Neural cell (in vitro differentiated cells): ENCODE measurements around the gene TBX5. TPM values are rescaled to one million over a fixed set of nuclear protein-coding genes. Genes with fewer than 3 reads are reported as not detected.

Experiments
- H2AFZ ChIP-seq: fragments of 200-600, 300-800 bp; sonication (generic), shearing (Covaris generic); 2 replicates; pipeline ENCODE4 v1.6.0; 2014; ENCODE audit warnings: low read depth, mild to moderate bottlenecking, antibody characterized with exemption, low read length, moderate library complexity
- H3F3A ChIP-seq: fragments of 200-600 bp; shearing (Covaris generic); 2 replicates; pipeline ENCODE4 v1.6.1; 2016; ENCODE audit warnings: mild to moderate bottlenecking, moderate library complexity, mixed read lengths, antibody characterized with exemption, low read length; ENCODE audit not compliant: insufficient read depth, poor library complexity, severe bottlenecking
- H3K27ac ChIP-seq: fragments of 200-600, 300-800 bp; sonication (generic), shearing (Covaris generic); 2 replicates; pipeline ENCODE4 v1.5.1; 2014; ENCODE audit warnings: mild to moderate bottlenecking, low read length, moderate library complexity
- H3K27me3 ChIP-seq: fragments of 300-800, 200-600 bp; sonication (generic), shearing (Covaris generic); 2 replicates; pipeline ENCODE4 v1.6.0; 2014; ENCODE audit warnings: mild to moderate bottlenecking, low read depth, low read length, moderate library complexity; ENCODE audit not compliant: insufficient read depth
- H3K36me3 ChIP-seq: fragments of 300-800, 200-600 bp; sonication (generic), shearing (Covaris generic); 2 replicates; pipeline ENCODE4 v1.5.1; 2014; ENCODE audit warnings: mild to moderate bottlenecking, antibody characterized with exemption, low read length, moderate library complexity; ENCODE audit not compliant: insufficient read depth
- H3K4me2 ChIP-seq: fragments of 300-800, 200-600 bp; sonication (generic), shearing (Covaris generic); 2 replicates; pipeline ENCODE4 v1.6.0; 2014; ENCODE audit warnings: mild to moderate bottlenecking, low read length
- H3K4me3 ChIP-seq: fragments of 300-800, 200-600 bp; sonication (generic), shearing (Covaris generic); 2 replicates; pipeline ENCODE4 v1.5.1; 2014; ENCODE audit warnings: mild to moderate bottlenecking, low read length, moderate library complexity
- H3K79me2 ChIP-seq: fragments of 200-600 bp; shearing (Covaris generic); replicated peaks from 2 replicates; pipeline ENCODE4 v1.6.0; 2014; ENCODE audit warnings: mild to moderate bottlenecking, low read length, moderate library complexity; ENCODE audit not compliant: insufficient read depth
- H3K9ac ChIP-seq: fragments of 300-800, 200-600 bp; sonication (generic), shearing (Covaris generic); 2 replicates; pipeline ENCODE4 v1.6.1; 2016; ENCODE audit warnings: mild to moderate bottlenecking, low read length, mixed read lengths
- H3K9me2 ChIP-seq: fragments of 200-600 bp; shearing (Covaris generic); 2 replicates; pipeline ENCODE4 v1.6.1; 2016; ENCODE audit warnings: mild to moderate bottlenecking, low read length, mixed read lengths; ENCODE audit not compliant: insufficient read depth
- H3K9me3 ChIP-seq: fragments of 200-600, 300-800 bp; sonication (generic), shearing (Covaris generic); 2 replicates; pipeline ENCODE4 v1.6.1; 2016; ENCODE audit warnings: mild to moderate bottlenecking, mixed run types, low read length, moderate library complexity, mixed read lengths
- H4K20me1 ChIP-seq: fragments of 200-600 bp; shearing (Covaris generic); 2 replicates; pipeline ENCODE4 v1.6.1; 2016; ENCODE audit warnings: mild to moderate bottlenecking, mixed run types; ENCODE audit not compliant: insufficient read depth
- CTCF ChIP-seq: fragments of 450-650 bp; IDR thresholded peaks from 2 replicates; pipeline ENCODE4 v1.5.1; 2014; ENCODE audit warnings: antibody characterized with exemption, mild to moderate bottlenecking, moderate library complexity; ENCODE audit not compliant: poor library complexity, severe bottlenecking
- EP300 ChIP-seq: fragments of 450-650 bp; conservative IDR thresholded peaks from 2 replicates; pipeline ENCODE4 v1.6.1; 2014; ENCODE audit warnings: antibody characterized with exemption, mild to moderate bottlenecking, moderate library complexity; ENCODE audit not compliant: poor library complexity, severe bottlenecking
- EZH2 ChIP-seq: fragments of 200-600, 300-800 bp; shearing (Covaris generic), sonication (generic); IDR thresholded peaks from 2 replicates; pipeline ENCODE4 v1.6.1; 2014; ENCODE audit warnings: antibody characterized with exemption, low read length, borderline replicate concordance, mild to moderate bottlenecking; ENCODE audit not compliant: insufficient read depth, poor library complexity, severe bottlenecking
- MXI1 ChIP-seq: fragments of 450-650 bp; conservative IDR thresholded peaks from 2 replicates; pipeline ENCODE4 v1.6.1; 2014; ENCODE audit warnings: antibody characterized with exemption, mild to moderate bottlenecking; ENCODE audit not compliant: poor library complexity, severe bottlenecking
- POLR2AphosphoS5 ChIP-seq: IDR thresholded peaks from 2 replicates; pipeline ENCODE4 v1.6.1; 2012
- RAD21 ChIP-seq: fragments of 450-650 bp; conservative IDR thresholded peaks from 2 replicates; pipeline ENCODE4 v1.6.1; 2014; ENCODE audit warnings: antibody characterized with exemption, mild to moderate bottlenecking, moderate library complexity
- REST ChIP-seq: IDR thresholded peaks from 2 replicates; pipeline ENCODE4 v1.6.1; 2012; ENCODE audit warnings: borderline replicate concordance
- SMC3 ChIP-seq: fragments of 450-650 bp; conservative IDR thresholded peaks from 2 replicates; pipeline ENCODE4 v1.6.1; 2014; ENCODE audit warnings: antibody characterized with exemption, mild to moderate bottlenecking, moderate library complexity; ENCODE audit not compliant: poor library complexity
- TAF1 ChIP-seq: IDR thresholded peaks from 2 replicates; pipeline ENCODE4 v1.6.1; 2012; ENCODE audit warnings: low read depth
- polyA plus RNA-seq: library from polyadenylated mRNA; depleted of rRNA; stranded (reverse); fragments of >200 nt; gene quantifications from 2 replicates; pipeline ENCODE4 v1.2.3, GENCODE V29; 2014

Gene TBX5
- polyA plus RNA-seq, 1 donor from 2014 or later: not detected

- Histone ChIP-seq H3K9ac (no peak overlapping the region), H3K9me3 (no peaks in the 10 kb centered on the region), H4K20me1 (no peaks in the 10 kb centered on the region), H3F3A (no peaks in the 10 kb centered on the region), H3K27me3 (no peaks in the 10 kb centered on the region), H3K79me2 (no peaks in the 10 kb centered on the region), H3K36me3 (no peaks in the 10 kb centered on the region), H2AFZ (no peak overlapping the region), H3K4me3 (no peak overlapping the region), H3K27ac (no peak overlapping the region), H3K4me2 (no peak overlapping the region), H3K9me2 (no peaks in the 10 kb centered on the region)
- no peak for TF ChIP-seq TAF1
- no peak for TF ChIP-seq CTCF
- TF ChIP-seq EZH2: no peak
- TF ChIP-seq REST: no peak
- no peak for TF ChIP-seq POLR2AphosphoS5
- no peak for TF ChIP-seq MXI1
- TF ChIP-seq RAD21: no peak
- no peak for TF ChIP-seq SMC3
- no peak for TF ChIP-seq EP300
Observed at GRCh38 chr12:114318984-114319383, 87.0 kb downstream of the TBX5 start.

- Histone ChIP-seq H3K79me2 (no peaks in the 10 kb centered on the region), H3K4me3 (no peak overlapping the region), H3K9me2 (no peaks in the 10 kb centered on the region), H3K27ac (no peak overlapping the region), H3K27me3 (no peaks in the 10 kb centered on the region), H2AFZ (no peak overlapping the region), H3K9me3 (no peaks in the 10 kb centered on the region), H3K4me2 (no peak overlapping the region), H3K36me3 (no peaks in the 10 kb centered on the region), H4K20me1 (no peaks in the 10 kb centered on the region), H3F3A (no peaks in the 10 kb centered on the region), H3K9ac (no peak overlapping the region)
- TF ChIP-seq REST (no peak), RAD21 (no peak), EP300 (no peak), SMC3 (no peak), CTCF (no peak), EZH2 (no peak), POLR2AphosphoS5 (no peak)
Observed at GRCh38 chr12:114316076-114316475, 89.9 kb downstream of the TBX5 start.
